ENCODE results near the gene PECR. TPM values are rescaled to one million over a fixed set of nuclear protein-coding genes. Genes with fewer than 3 reads are reported as not detected.
"Not testable (repeated sequence)": the region's sequence is repeated elsewhere in the genome, so short reads cannot be mapped to it uniquely, and the experiment has no call there.

Gene PECR
- total RNA-seq, 1 donor, result 7.0 TPM

GRCh38 chr2:216001216-216002100, 80.2 kb downstream of the PECR start:
- no peak for DNase-seq (ENCODE audit: low read depth)
- no peak for TF ChIP-seq CTCF (IDR thresholded peaks at IDR 0.05; ENCODE audit: insufficient read depth, low read length)
- no peak overlapping the region for H3K4me3 ChIP-seq (ENCODE audit: low read depth, low read length)

GRCh38 chr2:215998636-215999035, 83.0 kb downstream of the PECR start:
- no peak overlapping the region for H3K4me3 ChIP-seq (ENCODE audit: low read depth, low read length)
- DNase-seq (ENCODE audit: low read depth), result no peak
- TF ChIP-seq CTCF (IDR thresholded peaks at IDR 0.05; ENCODE audit: insufficient read depth, low read length), result no peak

GRCh38 chr2:215997219-215997618, 84.4 kb downstream of the PECR start:
- no peak for TF ChIP-seq CTCF (IDR thresholded peaks at IDR 0.05; ENCODE audit: insufficient read depth, low read length)
- no peak overlapping the region for H3K4me3 ChIP-seq (ENCODE audit: low read depth, low read length)
- DNase-seq (ENCODE audit: low read depth), result no peak

GRCh38 chr2:215994911-215995310, 86.7 kb downstream of the PECR start:
- no peak overlapping the region for H3K4me3 ChIP-seq (ENCODE audit: low read depth, low read length)
- TF ChIP-seq CTCF (IDR thresholded peaks at IDR 0.05; ENCODE audit: insufficient read depth, low read length), result no peak
- DNase-seq (ENCODE audit: low read depth), result no peak

GRCh38 chr2:215988556-215989207, 92.9 kb downstream of the PECR start:
- not testable (repeated sequence) for DNase-seq (ENCODE audit: low read depth); H3K4me3 ChIP-seq (ENCODE audit: low read depth, low read length)

Other genes starting within 250 kb of the PECR start
- 2.2 and 2.8 TPM in 2 replicates for gene MREG, start 68.3 kb downstream of the PECR start, total RNA-seq (ENCODE audit: low replicate concordance)
- 0.36 TPM in 1 of 2 replicates, not detected in the other for gene TMEM169, start 110 bp upstream of the PECR start, total RNA-seq (ENCODE audit: low replicate concordance)
- gene XRCC5, start 27.5 kb upstream of the PECR start, total RNA-seq (ENCODE audit: low replicate concordance), result 212 and 271 TPM in 2 replicates

Measured in fibroblast of the aortic adventitia (primary cell).